ENCODE measurements around the gene ATP8A2.

ATP8A2 gene

GRCh38 chr13:25688536-25688935 lies 316.8 kb downstream of the ATP8A2 start:
- peak; percentile 81 for DNase-seq

GRCh38 chr13:25689539-25689938 lies 317.8 kb downstream of the ATP8A2 start:
- peak; percentile 80 for DNase-seq

- DNase-seq: no peak
Observed at GRCh38 chr13:25690582-25690981, 318.8 kb downstream of the ATP8A2 start.

DNA sequence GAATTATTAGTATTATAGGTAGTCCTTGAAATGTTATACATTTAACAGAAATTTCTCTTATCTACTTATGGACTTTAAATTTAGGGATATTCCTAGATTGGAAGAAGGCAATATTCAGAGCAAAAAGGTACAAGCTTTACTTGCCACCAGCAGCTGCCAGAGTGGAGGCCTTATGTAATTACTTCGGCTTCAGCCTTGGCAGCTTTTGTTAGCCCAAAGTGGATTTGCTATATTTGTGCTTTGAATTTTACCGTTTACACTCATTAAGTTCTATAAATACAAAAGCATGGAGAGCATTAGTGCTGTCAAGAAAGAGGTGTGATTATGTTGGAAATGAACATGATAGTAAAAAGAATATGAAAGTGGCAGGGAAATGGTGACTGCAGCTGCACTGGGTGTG lies 319.9 kb downstream of the ATP8A2 start:
- DNase-seq: peak; percentile 62

DNA sequence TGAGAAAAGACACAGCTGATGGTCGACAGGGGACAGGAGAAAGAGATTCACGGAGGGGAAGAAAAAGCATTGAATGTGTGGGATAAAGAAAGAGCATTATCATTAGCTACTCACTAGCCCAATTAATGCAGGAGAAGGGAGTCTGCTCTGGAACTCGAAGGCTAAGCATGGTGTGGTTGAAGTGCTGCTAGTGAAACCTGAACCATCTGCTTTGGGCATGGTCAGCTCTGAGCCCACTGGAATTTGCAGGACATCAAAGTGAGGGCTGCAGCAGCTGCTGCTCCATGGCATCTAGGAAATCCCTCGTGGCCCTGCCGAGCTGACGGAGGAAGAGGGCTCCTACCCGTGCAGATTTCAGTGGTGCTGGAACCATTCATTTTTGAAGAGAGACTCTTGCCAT lies 320.3 kb downstream of the ATP8A2 start:
- DNase-seq: peak; percentile 64

DNA sequence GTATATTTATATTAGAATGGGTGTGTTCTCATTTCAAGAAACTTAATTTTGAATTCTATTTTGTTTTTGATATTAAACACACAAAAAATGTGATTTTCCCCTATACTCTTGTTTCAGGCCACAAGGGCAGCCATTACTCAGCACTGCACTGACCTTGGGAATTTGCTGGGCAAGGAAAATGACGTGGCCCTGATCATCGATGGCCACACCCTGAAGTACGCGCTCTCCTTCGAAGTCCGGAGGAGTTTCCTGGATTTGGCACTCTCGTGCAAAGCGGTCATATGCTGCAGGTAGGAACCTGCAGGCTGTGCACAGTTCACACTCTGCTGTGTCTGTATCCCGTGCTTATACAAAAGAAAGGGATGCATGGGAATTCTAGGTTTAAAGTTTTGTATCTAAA lies 327.3 kb downstream of the ATP8A2 start:
- DNase-seq: no peak

DNA sequence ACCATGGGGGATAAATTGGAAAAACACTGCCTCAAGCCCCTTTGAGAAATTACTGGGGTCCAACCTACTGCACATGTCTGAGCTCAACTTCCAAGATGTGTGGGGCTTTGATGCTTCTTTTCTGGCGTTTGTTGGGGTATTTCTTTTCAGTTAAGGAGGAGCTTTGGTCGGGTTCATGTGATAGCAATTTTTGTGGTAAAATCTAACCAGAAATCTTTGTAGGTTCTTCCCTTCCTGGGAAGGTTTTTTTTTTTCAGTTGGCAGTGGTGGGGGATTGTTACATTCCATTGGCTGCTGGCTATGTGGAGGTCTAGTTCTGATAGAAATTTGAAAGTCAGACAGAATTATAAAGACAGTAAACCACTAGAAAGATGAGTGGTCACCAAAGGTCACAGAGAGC lies 327.8 kb downstream of the ATP8A2 start:
- no peak for DNase-seq

GRCh38 chr13:25701304-25701703 lies 329.5 kb downstream of the ATP8A2 start:
- DNase-seq: no peak

GRCh38 chr13:25702386-25702785 lies 330.6 kb downstream of the ATP8A2 start:
- DNase-seq: no peak

DNA sequence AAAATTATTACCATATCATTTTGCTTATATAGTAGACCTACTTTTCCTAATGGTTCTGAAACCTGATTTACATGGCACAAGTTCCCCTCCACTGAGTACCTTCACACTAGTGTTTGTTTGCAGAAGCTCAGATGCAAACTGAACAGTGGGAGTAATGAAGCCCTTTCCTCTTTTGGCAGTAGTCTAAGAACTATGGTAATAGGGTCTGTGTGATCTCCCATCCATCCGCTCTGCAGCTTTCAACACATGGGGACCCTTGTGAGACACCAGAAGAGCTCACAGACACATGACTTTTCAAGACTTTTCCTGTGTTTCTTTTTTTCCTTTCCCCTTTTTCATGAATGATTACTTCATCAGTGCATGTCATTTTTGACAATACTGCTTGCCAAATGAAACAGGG lies 336.0 kb downstream of the ATP8A2 start:
- no peak for DNase-seq

DNA sequence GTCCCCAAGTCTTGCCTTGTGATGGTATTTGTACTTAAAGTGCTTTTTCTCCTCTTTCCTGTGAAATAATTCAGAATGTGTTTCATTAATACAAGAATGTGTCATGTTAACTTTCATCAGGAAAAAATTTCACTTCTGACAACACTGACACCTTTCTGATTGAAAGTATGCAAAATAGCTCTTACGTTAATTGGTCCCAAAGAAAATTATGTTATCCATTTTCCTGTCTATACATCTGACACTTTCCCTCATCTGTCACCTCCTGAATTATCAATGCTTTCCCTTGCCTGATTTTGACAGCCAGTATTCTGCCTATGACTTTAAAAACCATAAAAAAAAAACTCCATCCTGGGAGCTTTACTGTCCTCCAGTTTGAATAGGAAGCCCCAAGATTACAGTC lies 336.5 kb downstream of the ATP8A2 start:
- DNase-seq: no peak

- DNase-seq: no peak
Observed at GRCh38 chr13:25709088-25709487, 337.3 kb downstream of the ATP8A2 start.

DNA sequence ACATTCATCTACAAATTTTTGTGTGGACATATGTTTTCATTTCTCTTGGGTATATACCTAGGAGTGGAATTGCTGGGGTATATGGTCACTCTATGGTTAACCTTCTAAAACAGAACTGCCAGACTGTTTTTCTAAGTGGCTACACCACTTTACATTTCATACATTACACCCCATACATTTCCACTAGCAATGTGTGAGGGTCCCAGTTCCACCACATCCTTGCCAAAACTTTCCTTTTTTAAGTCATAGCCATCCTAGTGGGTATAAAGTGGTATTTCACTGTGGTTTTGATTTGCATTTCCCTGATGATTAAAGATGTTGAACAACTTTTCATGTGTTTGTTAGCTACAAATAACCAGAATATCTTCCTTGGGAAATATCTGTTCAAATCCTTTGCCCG lies 344.0 kb downstream of the ATP8A2 start:
- no peak for DNase-seq

DNA sequence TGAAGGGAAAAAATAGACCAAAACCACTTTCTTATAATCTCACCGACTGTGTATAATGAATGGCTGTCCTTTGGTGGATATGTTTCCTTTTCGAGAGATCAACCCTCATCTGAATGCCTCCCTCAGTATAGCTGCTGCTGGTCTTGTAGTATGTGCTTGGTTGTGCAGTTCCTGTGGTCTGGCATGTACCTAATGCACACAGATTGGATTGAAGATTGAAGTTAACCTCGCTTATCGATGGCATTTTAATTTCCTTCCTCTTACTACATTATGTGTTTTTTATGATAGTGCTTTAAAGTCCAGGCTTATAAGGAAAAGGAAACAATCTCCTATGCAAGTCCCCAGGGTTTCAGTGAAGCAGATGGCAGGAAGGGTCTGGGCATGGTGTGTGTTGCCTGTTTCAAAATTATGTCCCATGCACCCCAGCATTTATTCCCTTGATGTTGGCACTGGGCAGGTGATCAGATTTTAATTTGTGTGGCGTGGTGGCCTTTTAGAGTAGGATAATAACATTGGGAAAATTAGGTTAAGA lies 346.0 kb downstream of the ATP8A2 start:
- no peak for DNase-seq

DNA sequence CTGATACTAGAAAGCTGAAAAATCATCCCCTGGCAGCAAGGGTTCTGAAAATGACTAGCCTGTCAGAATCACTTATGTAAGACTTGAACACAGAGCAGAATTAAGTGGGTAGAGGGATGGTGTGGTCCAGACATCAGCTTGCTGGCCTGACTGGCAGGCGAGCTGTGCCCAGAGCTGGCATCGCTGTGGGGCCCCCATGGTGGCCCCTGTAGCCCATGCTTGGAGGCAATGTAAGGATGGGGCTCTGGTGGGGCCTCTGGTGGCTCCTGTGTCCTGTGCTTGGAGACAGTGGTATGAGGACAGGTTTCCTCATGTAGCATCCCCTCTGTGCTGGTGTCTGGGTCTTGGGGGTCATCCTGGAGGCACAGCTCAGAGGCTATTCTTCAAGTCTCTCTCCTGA lies 347.9 kb downstream of the ATP8A2 start:
- DNase-seq: no peak

- no peak for DNase-seq
Observed at GRCh38 chr13:25722893-25723292, 351.1 kb downstream of the ATP8A2 start.

- no peak for DNase-seq
Observed at GRCh38 chr13:25725104-25725503, 353.3 kb downstream of the ATP8A2 start.

DNA sequence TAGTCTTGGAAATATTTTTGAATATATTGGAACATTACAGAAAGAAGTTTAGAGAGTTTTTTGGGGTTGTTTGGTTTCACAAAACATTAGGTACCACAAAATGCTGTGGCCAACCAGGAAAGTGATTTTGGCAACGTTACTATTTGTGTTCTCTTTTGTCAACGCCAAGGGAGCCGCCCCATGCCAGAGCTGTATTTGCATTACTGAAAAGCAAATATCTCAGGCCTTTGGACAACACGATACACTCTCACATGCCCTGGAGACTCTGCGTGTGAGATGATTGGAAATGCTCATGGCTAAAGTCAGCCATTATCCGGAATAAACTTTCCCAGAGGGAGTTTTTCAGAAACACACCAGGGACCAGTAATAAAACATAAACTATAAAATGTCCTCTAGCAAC lies 355.5 kb downstream of the ATP8A2 start:
- no peak for DNase-seq

DNA sequence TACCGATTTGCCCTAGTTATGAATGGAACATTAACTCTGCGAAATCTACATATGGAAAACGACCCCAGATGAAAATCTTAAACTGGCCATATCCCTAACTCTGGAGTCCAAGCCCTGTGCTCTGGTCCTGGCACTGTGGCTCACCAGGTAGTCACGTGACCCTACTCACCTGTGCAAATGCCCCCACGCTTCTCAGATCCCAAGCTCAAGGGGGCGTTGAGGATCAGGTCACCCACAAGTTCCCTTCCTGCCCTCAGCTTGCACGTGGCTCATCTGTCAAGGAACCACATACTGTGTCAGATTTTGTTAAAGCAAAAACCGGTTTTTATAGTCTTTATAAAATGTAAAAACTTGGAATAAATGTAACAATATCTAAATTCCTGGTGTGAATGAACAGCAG lies 356.0 kb downstream of the ATP8A2 start:
- DNase-seq: no peak

GRCh38 chr13:25729201-25729600 lies 357.4 kb downstream of the ATP8A2 start:
- DNase-seq: no peak

DNA sequence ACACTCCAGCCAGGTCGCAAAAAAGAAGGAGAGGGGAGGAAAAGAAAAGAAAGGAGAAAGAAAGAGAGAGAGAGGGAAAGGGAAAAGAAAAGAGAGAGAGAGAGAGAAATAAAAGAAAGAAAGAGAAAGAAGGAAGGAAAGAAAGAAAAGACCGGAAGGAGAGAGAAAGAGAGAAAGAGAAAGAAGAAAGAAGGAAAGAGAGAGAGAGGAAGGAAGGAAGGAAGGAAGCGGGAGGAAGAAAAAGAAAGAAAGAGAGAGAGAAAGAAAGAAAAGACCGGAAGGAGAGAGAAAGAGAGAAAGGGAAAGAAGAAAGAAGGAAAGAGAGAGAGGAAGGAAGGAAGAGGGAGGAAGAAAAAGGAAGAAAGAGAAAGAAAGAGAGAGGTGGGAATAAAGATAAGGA lies 359.3 kb downstream of the ATP8A2 start:
- no peak for DNase-seq

DNA sequence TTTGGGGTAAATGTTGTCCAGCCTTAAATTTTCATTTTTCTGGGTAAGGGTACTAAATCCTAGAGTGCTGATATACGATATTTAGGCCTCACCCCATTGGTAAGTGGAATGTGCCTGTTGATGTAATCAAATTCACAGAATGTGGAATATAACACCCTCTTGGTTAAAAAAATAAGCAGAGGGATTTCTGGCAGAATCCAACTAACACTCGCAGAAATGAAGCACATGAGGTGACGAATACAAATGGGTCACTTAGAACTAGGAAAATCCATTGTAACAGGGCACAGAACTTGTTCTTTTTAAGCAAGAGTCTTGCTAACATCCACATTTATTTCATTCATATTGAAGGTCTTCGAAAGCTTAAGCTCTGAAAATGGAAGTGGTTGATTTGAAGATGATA lies 359.8 kb downstream of the ATP8A2 start:
- no peak for DNase-seq

GRCh38 chr13:25732111-25732865 lies 360.5 kb downstream of the ATP8A2 start:
- DNase-seq: no peak

DNA sequence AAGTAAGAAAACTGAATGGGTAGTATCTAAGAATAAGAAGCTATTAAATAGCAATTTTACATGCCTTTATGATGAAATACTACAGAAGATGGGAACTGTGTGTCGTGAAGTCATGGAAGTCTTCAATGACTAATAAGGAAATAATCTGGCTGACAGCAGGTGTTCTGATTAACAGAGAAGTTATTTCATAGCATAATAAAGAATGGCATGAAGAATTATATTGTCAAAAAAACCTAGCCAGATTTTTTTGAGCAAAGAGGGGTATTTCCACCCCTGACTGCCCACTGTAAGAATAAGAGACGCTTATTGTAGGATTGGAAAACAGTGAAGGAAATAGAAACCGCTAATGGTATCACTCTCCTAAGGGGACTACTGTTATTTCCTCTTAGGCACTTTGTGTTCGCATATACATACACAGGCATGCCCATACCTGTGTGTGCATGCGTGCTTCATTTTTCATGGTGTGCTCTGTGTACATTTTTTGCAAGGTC lies 361.3 kb downstream of the ATP8A2 start:
- no peak for DNase-seq
